Endothelial cell (in vitro differentiated cells): ENCODE measurements around the gene SMYD2. TPM values are rescaled to one million over a fixed set of nuclear protein-coding genes. Genes with fewer than 3 reads are reported as not detected.
A peak's percentile ranks its signal among the peaks of the same experiment; 100 is the strongest.

Experiments used
- DNase-seq: peaks from one replicate; pipeline ENCODE4 v3.0.0; 2021; ENCODE audit warnings: low spot score
- H3K27ac Mint-ChIP-seq: one replicate; pipeline ENCODE4 v1.8.0; 2021; ENCODE audit warnings: mixed read lengths, inconsistent platforms; ENCODE audit not compliant: unreplicated experiment
- H3K27me3 Mint-ChIP-seq: one replicate; pipeline ENCODE4 v1.8.0; 2021; ENCODE audit warnings: mild to moderate bottlenecking, moderate library complexity, mixed read lengths, inconsistent platforms; ENCODE audit not compliant: unreplicated experiment
- H3K36me3 Mint-ChIP-seq: one replicate; pipeline ENCODE4 v1.8.0; 2021; ENCODE audit warnings: mild to moderate bottlenecking, low read depth, mixed read lengths, inconsistent platforms; ENCODE audit not compliant: unreplicated experiment
- H3K4me1 Mint-ChIP-seq: one replicate; pipeline ENCODE4 v1.8.0; 2021; ENCODE audit warnings: mild to moderate bottlenecking, mixed read lengths, inconsistent platforms; ENCODE audit not compliant: unreplicated experiment
- H3K4me3 Mint-ChIP-seq: one replicate; pipeline ENCODE4 v1.8.0; 2021; ENCODE audit warnings: mild to moderate bottlenecking, mixed read lengths, inconsistent platforms; ENCODE audit not compliant: unreplicated experiment
- H3K9me3 Mint-ChIP-seq: one replicate; pipeline ENCODE4 v1.8.0; 2021; ENCODE audit warnings: mixed read lengths, inconsistent platforms; ENCODE audit not compliant: unreplicated experiment
- long read RNA-seq: library from polyadenylated mRNA; unstranded; transcript quantifications from one replicate; pipeline ENCODE4 v2.0.0, GENCODE V29; 2020; ENCODE audit not compliant: unreplicated experiment
- total RNA-seq: library from RNA; stranded (reverse); fragmentation: NEBNext Ultra II Directional; extraction: Animal tissue kit (Norgen Biotek cat#: 25700); gene quantifications from one replicate; pipeline ENCODE4 v1.2.1, GENCODE V29; 2021; ENCODE audit not compliant: unreplicated experiment
- TF ChIP-seq, protein P1 (sequence below): fragments of 200-600 bp; sonication (generic); IDR thresholded peaks from one replicate; pipeline ENCODE4 v1.5.0; 2021; ENCODE audit warnings: antibody characterized with exemption; ENCODE audit not compliant: unreplicated experiment

SMYD2 gene, protein sequence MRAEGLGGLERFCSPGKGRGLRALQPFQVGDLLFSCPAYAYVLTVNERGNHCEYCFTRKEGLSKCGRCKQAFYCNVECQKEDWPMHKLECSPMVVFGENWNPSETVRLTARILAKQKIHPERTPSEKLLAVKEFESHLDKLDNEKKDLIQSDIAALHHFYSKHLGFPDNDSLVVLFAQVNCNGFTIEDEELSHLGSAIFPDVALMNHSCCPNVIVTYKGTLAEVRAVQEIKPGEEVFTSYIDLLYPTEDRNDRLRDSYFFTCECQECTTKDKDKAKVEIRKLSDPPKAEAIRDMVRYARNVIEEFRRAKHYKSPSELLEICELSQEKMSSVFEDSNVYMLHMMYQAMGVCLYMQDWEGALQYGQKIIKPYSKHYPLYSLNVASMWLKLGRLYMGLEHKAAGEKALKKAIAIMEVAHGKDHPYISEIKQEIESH
- 44.1 TPM for total RNA-seq
- long read RNA-seq, transcript SMYD2-201 (12 exons, 1,671 nt): major isoform, 33 of 47 reads
- long read RNA-seq, partial matches to known transcripts: 7 of 47 reads
- long read RNA-seq, other reads (novel, unspliced or antisense): 6 of 47 reads

DNA sequence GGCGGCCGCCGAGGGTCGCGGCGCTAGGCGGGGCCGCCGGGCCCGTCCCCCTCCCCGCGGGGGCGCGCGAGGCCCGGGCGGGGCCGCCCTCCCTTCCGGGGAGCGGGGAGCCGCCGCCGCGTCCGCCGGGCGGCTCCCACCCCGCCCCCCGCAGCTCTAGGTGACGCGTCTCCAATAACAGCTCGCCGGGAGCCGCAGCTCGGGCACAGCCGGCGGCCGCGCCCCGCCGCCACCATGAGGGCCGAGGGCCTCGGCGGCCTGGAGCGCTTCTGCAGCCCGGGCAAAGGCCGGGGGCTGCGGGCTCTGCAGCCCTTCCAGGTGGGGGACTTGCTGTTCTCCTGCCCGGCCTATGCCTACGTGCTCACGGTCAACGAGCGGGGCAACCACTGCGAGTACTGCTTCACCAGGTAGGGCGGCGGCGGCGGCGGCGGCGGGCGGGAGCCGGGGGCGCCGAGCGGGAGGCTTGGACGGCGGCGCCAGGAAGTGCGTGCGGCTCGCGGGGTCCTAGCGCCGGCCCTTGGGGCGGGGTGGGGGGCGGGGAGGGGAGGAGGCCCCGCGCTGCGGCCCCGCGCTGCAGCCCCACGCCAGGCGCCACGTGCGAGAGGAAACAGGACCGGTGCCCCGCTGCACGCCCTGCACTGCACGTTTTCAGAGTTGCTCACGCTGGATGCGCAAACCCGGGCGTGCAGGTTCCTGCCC lies at the start of gene SMYD2:
SMYD2 (plus strand) TSS at position 139 of the 699 bp plus-strand sequence; CDS start at position 235, 96 bp downstream.
- H3K4me3 Mint-ChIP-seq: peak within 1 kb of the TSS; percentile 97
- H3K36me3 Mint-ChIP-seq: peaks cover 18% of the 10 kb centered on the region
- peaks cover 32% of the 10 kb centered on the region for H3K4me1 Mint-ChIP-seq
- peaks cover 5% of the 10 kb centered on the region for H3K27me3 Mint-ChIP-seq
- H3K27ac Mint-ChIP-seq: peak within 1 kb of the TSS; percentile 96
- no peaks in the 10 kb centered on the region for H3K9me3 Mint-ChIP-seq
- peak; percentile 62 for DNase-seq
- TF ChIP-seq, protein P1, sequence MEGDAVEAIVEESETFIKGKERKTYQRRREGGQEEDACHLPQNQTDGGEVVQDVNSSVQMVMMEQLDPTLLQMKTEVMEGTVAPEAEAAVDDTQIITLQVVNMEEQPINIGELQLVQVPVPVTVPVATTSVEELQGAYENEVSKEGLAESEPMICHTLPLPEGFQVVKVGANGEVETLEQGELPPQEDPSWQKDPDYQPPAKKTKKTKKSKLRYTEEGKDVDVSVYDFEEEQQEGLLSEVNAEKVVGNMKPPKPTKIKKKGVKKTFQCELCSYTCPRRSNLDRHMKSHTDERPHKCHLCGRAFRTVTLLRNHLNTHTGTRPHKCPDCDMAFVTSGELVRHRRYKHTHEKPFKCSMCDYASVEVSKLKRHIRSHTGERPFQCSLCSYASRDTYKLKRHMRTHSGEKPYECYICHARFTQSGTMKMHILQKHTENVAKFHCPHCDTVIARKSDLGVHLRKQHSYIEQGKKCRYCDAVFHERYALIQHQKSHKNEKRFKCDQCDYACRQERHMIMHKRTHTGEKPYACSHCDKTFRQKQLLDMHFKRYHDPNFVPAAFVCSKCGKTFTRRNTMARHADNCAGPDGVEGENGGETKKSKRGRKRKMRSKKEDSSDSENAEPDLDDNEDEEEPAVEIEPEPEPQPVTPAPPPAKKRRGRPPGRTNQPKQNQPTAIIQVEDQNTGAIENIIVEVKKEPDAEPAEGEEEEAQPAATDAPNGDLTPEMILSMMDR: no peak

DNA sequence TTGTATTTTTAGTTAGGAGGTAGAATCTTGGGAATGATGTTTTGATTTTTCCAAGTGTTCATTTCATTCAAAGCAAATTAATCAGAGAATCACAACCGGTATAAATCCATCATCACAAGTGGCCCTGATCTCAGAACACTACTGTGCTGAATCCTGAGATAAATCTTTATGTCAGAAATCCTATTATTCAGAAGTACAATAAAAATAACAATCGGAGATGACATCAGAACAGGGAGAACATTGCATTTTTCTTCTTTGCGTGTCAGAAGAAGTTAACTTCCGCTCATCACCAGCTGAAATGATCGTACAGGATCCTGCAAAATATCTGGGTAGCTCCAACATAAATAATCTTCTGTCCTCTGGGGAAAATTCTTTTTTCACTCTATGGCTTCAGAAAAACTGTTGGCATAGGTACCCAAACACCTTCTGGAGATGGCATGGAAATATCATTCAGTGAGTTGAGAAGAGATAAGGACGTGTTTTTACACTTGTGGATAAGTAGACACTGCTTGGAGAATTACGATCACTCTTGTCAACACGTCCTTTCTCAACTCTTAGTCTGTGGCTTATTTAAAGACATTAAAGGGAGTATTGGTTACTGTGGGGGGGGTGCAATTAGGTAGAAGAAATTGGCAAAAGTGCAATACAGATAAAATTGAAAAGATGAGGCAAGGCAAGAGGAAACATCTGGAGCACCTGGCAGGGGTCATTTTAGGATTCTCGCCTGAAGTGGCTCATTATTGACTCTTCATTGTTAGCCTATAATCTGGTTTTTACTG lies 46.9 kb upstream of the SMYD2 start:
- H3K4me3 Mint-ChIP-seq: no peak overlapping the region
- H3K36me3 Mint-ChIP-seq: no peaks in the 10 kb centered on the region
- DNase-seq: no peak
- no peaks in the 10 kb centered on the region for H3K4me1 Mint-ChIP-seq
- no peak overlapping the region for H3K27ac Mint-ChIP-seq
- no peaks in the 10 kb centered on the region for H3K9me3 Mint-ChIP-seq
- TF ChIP-seq, protein P1: no peak
- no peaks in the 10 kb centered on the region for H3K27me3 Mint-ChIP-seq

DNA sequence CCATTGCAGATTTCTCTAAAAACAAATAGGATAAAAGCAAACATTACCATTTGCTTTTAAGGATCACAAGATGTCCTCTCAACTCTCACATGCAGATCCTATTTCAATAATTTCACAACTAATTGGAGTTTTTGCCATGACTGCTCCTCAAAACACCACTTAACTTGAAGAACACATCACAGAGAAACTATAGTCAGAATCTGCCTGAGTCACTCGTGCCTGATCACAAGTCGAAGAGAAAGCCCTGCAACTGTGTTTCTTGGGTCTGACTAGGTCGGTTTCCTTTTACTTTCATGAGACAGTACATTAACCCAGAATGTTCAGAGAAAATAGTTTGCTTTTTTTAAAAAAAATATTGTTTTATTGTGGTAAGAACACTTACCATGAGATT lies 46.3 kb upstream of the SMYD2 start:
- Mint-ChIP-seq H3K9me3 (no peaks in the 10 kb centered on the region), H3K4me1 (no peaks in the 10 kb centered on the region), H3K36me3 (no peaks in the 10 kb centered on the region), H3K27me3 (no peaks in the 10 kb centered on the region), H3K4me3 (no peak overlapping the region), H3K27ac (no peak overlapping the region)
- no peak for DNase-seq
- TF ChIP-seq, protein P1: no peak

DNA sequence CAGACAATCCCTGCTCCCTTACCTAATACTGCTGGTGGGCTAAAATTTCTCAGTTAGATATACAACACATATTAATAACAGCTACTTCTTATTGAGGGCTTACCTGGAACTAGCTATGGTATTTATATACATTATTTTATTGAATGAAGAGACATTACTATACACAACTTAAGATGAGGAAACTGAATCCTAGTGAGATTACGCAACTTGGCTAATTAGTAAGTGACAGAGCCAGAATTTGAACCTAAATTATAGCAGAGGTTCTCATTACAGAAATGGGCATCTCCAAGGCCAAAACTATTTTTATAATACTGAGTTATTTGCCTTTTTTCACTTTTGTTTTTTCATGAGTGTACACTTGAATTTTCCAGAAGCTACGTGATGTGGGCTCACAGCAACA lies 44.5 kb upstream of the SMYD2 start:
- no peaks in the 10 kb centered on the region for H3K27me3 Mint-ChIP-seq
- no peaks in the 10 kb centered on the region for H3K4me1 Mint-ChIP-seq
- no peak for DNase-seq

More for the DNA sequence above, 44.5 kb upstream of the SMYD2 start:
- Mint-ChIP-seq H3K27ac (no peak overlapping the region), H3K36me3 (no peaks in the 10 kb centered on the region), H3K4me3 (no peak overlapping the region), H3K9me3 (no peaks in the 10 kb centered on the region)
- TF ChIP-seq, protein P1: no peak
